Measurements from ENCODE around the gene HIVEP3. TPM values are rescaled to one million over a fixed set of nuclear protein-coding genes. Genes with fewer than 3 reads are reported as not detected.

Gene HIVEP3
- total and polyA plus RNA-seq, 2 donors (not counting 1 experiment from before 2014, with no cell fraction given) = 2.0 to 5.1 TPM

- H3K4me1 ChIP-seq (ENCODE audit: control insufficient read depth in 2 of 2, insufficient read depth in 2 of 2, low read length in 2 of 2) = peaks cover 19 to 23% of the 10 kb centered on the region in 2 donors
- 84% methylated on average over 12 of the region's 12 CpGs for WGBS (ENCODE audit: insufficient coverage)
- TF ChIP-seq CTCF (IDR thresholded peaks at IDR 0.05) = no peak
- no peak for TF ChIP-seq EZH2 (IDR thresholded peaks at IDR 0.05; ENCODE audit: borderline replicate concordance, insufficient read depth, low read depth, low read length, poor library complexity, severe bottlenecking)
- peaks cover 10% of the 10 kb centered on the region for H3K79me2 ChIP-seq (ENCODE audit: control insufficient read depth, insufficient read depth, low read length)
- no peaks in the 10 kb centered on the region for H3K36me3 ChIP-seq (replicated peaks in 1 of 2; ENCODE audit: control extremely low read depth in 1 of 2, control insufficient read depth in 1 of 2, extremely low read depth in 1 of 2, insufficient read depth in 2 of 2, low read length in 1 of 2)
- Mint-ChIP-seq H3K4me3 (no peak overlapping the region), H3K9me3 (ENCODE audit: insufficient read depth) (no peaks in the 10 kb centered on the region), H3K27ac (no peak overlapping the region), H3K27me3 (no peaks in the 10 kb centered on the region), H3K4me1 (peaks cover 29% of the 10 kb centered on the region)
- H2AFZ ChIP-seq (ENCODE audit: insufficient read depth, low read depth, low read length, poor library complexity, severe bottlenecking) = no peak overlapping the region
- no peaks in the 10 kb centered on the region for H3K27me3 ChIP-seq (replicated peaks in 1 of 4; ENCODE audit: control extremely low read depth in 1 of 4, control insufficient read depth in 3 of 4, insufficient read depth in 4 of 4, low read length in 3 of 4)
- ChIA-PET POLR2A (no interaction called here), CTCF (interaction anchor here (0.9 to 1.4 kb wide), 3 partner anchors 16 to 19 kb away, joined by 3 to 4 read pairs (median 3); no protein-coding TSS in a partner anchor)
- no peaks in the 10 kb centered on the region for H3K9me3 ChIP-seq (ENCODE audit: control extremely low read depth in 1 of 3, control insufficient read depth in 2 of 3, insufficient read depth in 1 of 3, low read length in 2 of 3)
- H3K9ac ChIP-seq (ENCODE audit: low read length) = no peak overlapping the region
- DNase-seq (no peak), ATAC-seq (ENCODE audit: low read depth) (no peak)
- no peak overlapping the region for H3K4me2 ChIP-seq (replicated peaks; ENCODE audit: low read depth, low read length, poor library complexity, severe bottlenecking)
- no peak overlapping the region for H3K27ac ChIP-seq (ENCODE audit: low read length in 2 of 2)
- no peaks in the 10 kb centered on the region for H4K20me1 ChIP-seq (ENCODE audit: control insufficient read depth, insufficient read depth, low read length, poor library complexity, severe bottlenecking)
- intact Hi-C loops (cut with micrococcal nuclease) = no loop called here
- H3K4me3 ChIP-seq (ENCODE audit: control extremely low read depth in 1 of 5, extremely low read depth in 1 of 5, insufficient read depth in 1 of 5, low read depth in 2 of 5, low read length in 4 of 5) = no peak overlapping the region
Observed at GRCh38 chr1:41533016-41533730, 385.5 kb downstream of the HIVEP3 start.

GRCh38 chr1:41532206-41532975 is 386.3 kb downstream of the HIVEP3 start:
- Histone ChIP-seq H3K9ac (ENCODE audit: low read length) (no peak overlapping the region), H3K27me3 (replicated peaks in 1 of 4; ENCODE audit: control extremely low read depth in 1 of 4, control insufficient read depth in 3 of 4, insufficient read depth in 4 of 4, low read length in 3 of 4) (no peaks in the 10 kb centered on the region), H3K4me3 (ENCODE audit: control extremely low read depth in 1 of 5, extremely low read depth in 1 of 5, insufficient read depth in 1 of 5, low read depth in 2 of 5, low read length in 4 of 5) (no peak overlapping the region), H3K4me2 (replicated peaks; ENCODE audit: low read depth, low read length, poor library complexity, severe bottlenecking) (no peak overlapping the region), H3K27ac (ENCODE audit: low read length in 2 of 2) (no peak overlapping the region), H3K4me1 (ENCODE audit: control insufficient read depth in 2 of 2, insufficient read depth in 2 of 2, low read length in 2 of 2) (peaks cover 11 to 15% of the 10 kb centered on the region in 2 donors), H3K79me2 (ENCODE audit: control insufficient read depth, insufficient read depth, low read length) (peaks cover 10% of the 10 kb centered on the region), H2AFZ (ENCODE audit: insufficient read depth, low read depth, low read length, poor library complexity, severe bottlenecking) (no peak overlapping the region), H3K36me3 (replicated peaks in 1 of 2; ENCODE audit: control extremely low read depth in 1 of 2, control insufficient read depth in 1 of 2, extremely low read depth in 1 of 2, insufficient read depth in 2 of 2, low read length in 1 of 2) (no peaks in the 10 kb centered on the region), H4K20me1 (ENCODE audit: control insufficient read depth, insufficient read depth, low read length, poor library complexity, severe bottlenecking) (no peaks in the 10 kb centered on the region), H3K9me3 (ENCODE audit: control extremely low read depth in 1 of 3, control insufficient read depth in 2 of 3, insufficient read depth in 1 of 3, low read length in 2 of 3) (no peaks in the 10 kb centered on the region)
- WGBS (ENCODE audit: insufficient coverage) = 97% methylated on average over 7 of the region's 8 CpGs
- H3K27me3 Mint-ChIP-seq = no peaks in the 10 kb centered on the region
- intact Hi-C loops (cut with micrococcal nuclease) = no loop called here
- TF ChIP-seq EZH2 (IDR thresholded peaks at IDR 0.05; ENCODE audit: borderline replicate concordance, insufficient read depth, low read depth, low read length, poor library complexity, severe bottlenecking) (no peak), CTCF (IDR thresholded peaks at IDR 0.05) (no peak)
- ChIA-PET CTCF (interaction anchor here (0.9 to 1.2 kb wide), 2 partner anchors 15 to 18 kb away, joined by 3 read pairs; no protein-coding TSS in a partner anchor), POLR2A (no interaction called here)
- H3K9me3 Mint-ChIP-seq (ENCODE audit: insufficient read depth) = no peaks in the 10 kb centered on the region
- ATAC-seq (ENCODE audit: low read depth) (no peak), DNase-seq (no peak)
- H3K4me1 Mint-ChIP-seq = peaks cover 21% of the 10 kb centered on the region
- H3K27ac Mint-ChIP-seq = no peak overlapping the region
- no peak overlapping the region for H3K4me3 Mint-ChIP-seq
